GOT3 (cell line): ENCODE data around the gene HYOU1.
"Not testable (repeated sequence)": the region's sequence is repeated elsewhere in the genome, so short reads cannot be mapped to it uniquely, and the experiment has no call there.

Experiments used
- DNase-seq: peaks from one replicate; lab custom pipeline; 2025; ENCODE audit warnings: mixed read lengths; lab: John Stamatoyannopoulos, UW

HYOU1 gene

DNA sequence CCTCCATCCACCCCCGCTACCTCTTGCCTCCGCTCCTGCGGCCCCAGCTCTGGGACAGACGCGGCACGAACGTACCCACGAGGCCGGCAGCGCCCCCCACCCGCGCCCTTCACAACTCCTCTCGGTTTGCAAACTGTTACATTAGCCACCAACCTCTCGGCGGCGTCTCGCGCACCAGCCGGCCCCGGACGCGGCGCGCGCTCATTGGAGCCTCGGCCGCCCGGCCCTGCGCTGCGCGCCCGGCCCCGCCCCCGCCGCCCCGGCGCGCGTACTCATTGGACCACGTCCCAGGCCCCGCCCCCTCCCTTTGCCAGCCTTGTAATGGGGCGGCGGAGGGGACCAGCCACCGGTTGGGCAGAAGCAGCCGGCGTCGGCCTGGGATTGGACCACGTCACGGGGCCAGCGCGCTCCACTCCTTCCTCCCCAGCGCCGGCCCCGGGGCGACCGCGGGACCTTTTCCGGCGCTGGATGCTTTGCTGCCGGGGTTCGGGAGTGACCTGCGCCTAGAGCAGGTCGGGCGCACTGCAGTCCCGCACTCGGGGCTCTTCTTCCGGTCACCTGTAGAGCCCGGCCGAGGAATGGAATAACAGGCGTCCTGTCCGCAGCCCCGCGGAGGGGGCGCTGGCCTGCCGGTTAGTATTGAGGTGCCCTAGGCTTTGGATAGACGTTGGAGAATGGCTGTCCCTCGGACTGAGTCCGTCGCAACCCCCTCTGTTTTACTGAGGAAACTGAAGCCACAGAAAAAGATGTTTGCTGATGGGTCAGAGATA is at the start of gene HYOU1:
TSS of gene HYOU1 (minus strand) at position 206 of the 770 bp plus-strand sequence. CDS start 1,045 bp downstream, outside the sequence.
- DNase-seq: peak; percentile 85

- DNase-seq: no peak
These were observed 46.8 kb upstream of the HYOU1 start for GRCh38 chr11:119103793-119104192.

- not testable (repeated sequence) for DNase-seq
These were observed 46.2 kb upstream of the HYOU1 start for GRCh38 chr11:119103161-119103664.

DNA sequence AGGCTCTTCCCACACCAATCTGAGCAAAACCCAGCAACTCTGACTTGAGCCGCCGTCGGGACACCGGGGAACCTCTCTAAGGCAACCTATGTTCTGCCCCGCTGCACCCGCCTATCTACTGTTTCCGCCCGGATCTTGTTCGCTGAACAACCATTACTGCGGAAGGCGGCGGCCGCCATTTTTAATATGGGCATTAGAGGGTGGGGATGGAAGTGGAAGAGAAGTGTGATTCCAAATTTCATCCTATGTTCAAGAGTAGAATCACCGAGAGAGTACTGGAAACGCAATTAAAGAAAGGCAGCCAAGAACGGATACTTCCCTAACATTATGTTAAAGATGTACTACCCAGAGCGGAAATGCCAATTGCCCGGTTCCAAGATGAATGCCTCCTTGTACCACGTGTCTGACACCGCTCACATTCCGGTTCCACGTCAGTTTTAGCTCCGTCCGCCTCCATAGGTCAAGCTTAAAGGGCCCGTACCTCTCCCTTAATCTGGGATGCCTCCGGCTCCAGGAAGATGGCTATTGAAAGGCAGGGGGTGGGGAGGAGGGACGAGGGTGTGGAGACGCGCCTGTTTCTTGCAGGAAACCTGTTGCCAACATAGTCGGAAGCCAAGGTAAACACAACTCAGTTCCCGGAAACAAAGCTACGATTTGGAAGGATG is 44.9 kb upstream of the HYOU1 start, which contains the start of gene DPAGT1:
TSS of gene DPAGT1 (minus strand) at position 95 of the 665 bp plus-strand sequence. CDS start 198 bp downstream, outside the sequence.
- peak; percentile 33 for DNase-seq

DNA sequence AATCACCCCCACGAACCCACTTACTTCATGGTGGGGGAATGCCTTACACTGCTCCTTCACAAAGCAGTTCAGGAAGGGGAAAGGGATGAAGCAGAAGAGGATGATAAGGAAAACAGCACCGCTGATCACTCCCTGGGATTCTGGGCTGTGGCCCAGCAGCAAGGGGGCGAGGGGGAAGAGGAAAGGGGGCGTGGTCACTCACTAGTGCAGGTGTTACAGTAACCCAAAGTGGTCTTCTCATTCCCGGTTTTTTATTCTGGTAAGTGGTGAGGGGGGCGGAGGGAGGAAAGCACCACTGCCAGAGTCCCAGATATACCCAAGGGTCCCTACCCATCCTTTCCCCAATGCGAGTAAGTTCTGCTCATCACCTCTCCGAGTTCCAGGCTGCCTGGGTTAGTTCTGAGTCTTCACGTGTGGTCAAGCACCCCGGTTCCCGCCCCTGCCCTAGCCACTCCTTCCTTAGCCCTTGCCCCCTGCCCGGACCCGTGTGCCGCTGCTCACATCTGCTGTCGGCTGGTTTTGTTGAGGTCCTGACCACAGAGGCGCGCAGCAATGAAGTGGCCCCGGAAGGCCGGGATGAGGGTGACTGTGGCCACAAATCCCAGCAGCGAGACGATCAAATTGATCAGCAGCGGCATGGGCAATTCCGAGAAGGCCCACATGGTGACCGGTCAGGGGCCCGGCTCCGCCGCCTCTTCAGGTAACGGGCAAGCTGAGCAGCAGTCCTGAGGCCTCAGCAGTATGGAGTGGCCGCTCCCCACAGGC is 44.2 kb upstream of the HYOU1 start:
- no peak for DNase-seq

DNA sequence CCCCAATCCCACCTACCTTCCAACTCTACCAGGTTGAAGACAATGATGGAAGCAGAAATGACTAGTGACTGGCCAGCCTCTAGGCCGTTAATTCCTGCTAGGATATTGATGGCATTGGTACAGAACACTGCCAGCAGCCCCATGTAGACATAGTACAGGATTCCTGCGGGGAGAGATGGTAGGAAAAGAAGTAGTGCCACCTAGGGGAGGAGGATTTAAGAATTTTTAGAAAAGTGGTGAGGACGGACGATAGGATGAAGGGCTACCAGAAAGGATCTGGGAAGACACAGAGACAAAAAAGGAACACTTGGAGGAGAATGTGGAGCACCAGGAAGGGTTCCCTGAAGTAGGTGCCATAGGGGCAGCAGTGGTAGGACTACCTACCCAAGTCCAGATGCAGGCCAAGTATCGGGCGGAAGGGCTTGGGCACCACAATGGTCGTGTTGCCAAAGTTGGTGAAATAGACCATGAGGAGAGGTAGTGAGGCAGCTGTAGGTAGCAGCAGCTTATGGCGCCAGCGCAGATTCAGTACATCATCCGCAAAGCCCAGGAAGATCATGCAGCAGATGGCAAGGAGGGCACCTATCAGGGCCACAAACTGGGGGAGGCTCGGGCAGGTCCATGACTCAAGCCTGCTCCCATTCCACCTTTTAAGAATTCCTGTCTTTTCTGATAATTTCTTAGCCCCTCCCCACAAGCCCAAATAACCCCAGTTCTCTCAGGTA is 43.4 kb upstream of the HYOU1 start:
- DNase-seq: no peak

- no peak for DNase-seq
These were observed 42.7 kb upstream of the HYOU1 start for GRCh38 chr11:119099711-119100110.

- DNase-seq: peak; percentile 83
These were observed 38.3 kb upstream of the HYOU1 start for GRCh38 chr11:119095066-119095880.

DNA sequence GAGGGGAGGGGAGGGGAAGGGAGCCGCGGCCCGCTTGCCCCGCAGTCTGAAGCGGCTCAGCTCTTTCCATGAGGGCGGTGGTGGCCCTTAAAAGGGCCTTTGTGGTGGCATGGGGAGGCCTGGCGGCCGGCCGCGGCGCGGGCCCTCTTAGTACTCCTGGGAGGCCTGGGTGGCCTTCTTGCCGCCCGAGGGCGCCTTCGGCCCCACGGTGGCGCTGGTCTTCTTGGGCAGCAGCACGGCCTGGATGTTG is 37.7 kb upstream of the HYOU1 start:
- DNase-seq: no peak

DNA sequence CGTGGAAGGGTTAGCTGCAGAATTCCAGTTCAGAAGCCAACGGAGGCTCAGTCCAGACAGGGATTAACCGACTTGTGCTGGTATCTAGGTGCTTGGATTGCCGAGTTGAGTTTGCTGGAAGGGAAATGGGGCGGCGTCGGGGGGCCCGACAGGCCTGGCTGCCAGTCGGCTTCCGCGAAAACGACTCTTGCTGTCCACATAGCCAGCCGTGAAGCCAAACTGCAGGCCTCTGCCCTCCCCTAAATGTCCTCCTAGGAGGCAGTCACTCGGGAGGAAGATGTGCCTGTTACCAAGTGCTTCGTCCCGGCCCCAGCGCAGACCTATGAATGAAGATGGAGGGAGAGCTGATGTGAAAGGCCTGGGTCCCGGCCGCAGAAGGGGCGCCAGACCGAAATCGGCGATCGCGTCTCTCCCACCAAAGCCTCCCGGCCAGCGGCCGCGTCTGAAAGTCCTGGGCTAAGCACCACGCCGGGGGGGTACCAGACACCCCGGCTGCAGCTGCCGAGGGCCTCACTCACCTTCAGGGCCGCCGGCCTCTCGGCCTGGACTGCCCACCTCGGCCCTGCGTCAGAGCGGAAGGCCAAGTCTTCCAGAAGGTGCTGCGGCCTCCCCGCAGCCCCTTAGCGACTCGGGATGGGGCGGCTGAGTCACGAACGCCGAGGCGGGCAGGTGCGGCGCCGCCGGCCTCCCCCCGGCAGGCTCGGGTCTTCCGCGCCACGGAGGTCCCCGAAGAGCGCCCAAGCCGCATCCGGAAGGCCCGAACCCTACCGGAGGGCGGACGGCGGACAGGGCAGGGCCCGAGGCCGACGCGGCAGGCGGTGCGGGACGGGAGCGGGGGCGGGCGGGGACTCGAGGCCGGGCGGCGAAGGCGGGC is 37.2 kb upstream of the HYOU1 start:
- no peak for DNase-seq

DNA sequence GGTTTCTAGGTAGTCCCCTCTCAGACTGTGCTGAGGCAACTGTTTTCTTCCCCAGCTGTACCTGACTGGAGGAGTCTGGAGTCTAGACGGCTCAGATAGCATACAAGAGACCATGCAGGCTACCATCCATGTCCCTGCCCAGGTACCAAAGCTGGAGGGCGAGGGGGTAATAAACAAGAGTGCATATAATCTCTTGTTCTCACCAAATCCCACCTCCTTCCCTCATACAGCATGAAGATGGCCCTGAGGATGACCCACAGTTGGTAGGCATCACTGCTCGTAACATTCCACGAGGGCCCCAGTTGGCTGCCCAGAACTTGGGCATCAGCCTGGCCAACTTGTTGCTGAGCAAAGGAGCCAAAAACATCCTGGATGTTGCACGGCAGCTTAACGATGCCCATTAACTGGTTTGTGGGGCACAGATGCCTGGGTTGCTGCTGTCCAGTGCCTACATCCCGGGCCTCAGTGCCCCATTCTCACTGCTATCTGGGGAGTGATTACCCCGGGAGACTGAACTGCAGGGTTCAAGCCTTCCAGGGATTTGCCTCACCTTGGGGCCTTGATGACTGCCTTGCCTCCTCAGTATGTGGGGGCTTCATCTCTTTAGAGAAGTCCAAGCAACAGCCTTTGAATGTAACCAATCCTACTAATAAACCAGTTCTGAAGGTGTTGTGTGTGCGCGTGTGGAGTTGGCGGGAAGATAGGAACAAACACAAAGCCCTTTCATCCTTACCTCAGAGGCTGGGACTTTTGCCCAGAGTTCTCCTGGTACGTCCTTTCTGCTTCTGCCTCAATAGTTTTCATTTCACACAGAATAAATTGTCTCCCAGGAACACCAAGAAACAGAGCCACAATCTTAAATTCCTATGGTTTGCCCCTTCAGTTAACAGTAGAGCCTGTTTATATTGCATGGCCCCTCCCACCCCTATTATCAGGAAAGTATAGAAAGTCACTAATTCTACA is 36.2 kb upstream of the HYOU1 start:
- DNase-seq: no peak

GRCh38 chr11:119091966-119092879 is 35.2 kb upstream of the HYOU1 start:
- DNase-seq: no peak

DNA sequence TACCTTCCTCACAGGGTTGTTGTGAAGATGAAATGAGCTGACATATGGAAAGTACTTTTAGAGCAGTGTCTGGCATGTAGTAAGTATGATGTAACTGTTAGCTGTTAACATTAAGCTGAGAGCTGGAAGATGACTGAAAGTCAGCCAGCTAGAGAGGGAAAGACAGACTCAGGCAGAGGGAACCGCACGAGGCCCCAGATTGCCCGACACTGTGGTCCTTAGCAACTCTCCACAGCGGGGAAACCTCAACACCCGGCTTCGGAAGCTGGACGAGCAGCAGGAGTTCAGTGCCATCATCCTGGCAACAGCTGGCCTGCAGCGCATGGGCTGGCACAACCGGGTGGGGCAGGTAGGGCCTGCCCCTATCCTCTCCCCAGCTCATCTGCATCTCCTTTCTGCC is 34.2 kb upstream of the HYOU1 start:
- DNase-seq: no peak

- no peak for DNase-seq
These were observed 32.3 kb upstream of the HYOU1 start for GRCh38 chr11:119089319-119089718.

- no peak for DNase-seq
These were observed 31.4 kb upstream of the HYOU1 start for GRCh38 chr11:119088406-119088805.

GRCh38 chr11:119087747-119088241 is 30.8 kb upstream of the HYOU1 start:
- no peak for DNase-seq

- no peak for DNase-seq
These were observed 30.1 kb upstream of the HYOU1 start for GRCh38 chr11:119087123-119087522.

DNA sequence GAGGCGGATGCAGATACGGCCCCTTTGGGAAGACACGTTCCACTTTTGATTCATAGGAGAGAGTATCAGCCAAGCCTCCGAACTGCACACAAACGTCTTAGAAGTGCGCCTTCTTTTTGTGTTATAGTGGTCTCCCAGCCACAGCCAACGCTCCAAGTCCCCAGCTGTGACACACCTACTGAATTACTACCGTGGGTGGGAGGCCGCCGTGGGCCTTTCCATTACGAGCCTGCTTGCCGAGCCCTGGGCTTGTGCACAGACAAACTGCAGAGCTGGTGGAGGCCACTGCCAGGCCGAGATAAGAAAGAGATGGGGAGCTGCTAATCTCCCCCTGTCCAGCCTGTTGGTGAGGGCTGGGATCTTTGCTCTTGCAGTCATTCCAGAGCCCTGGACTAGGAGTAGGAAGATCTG is 28.4 kb upstream of the HYOU1 start:
- DNase-seq: no peak
